ENCODE measurements around the gene IRF2BPL. TPM values are rescaled to one million over a fixed set of nuclear protein-coding genes. Genes with fewer than 3 reads are reported as not detected.

Gene IRF2BPL
- total RNA-seq, 1 experiment from 2014 or later: 51.2 TPM

GRCh38 chr14:77027538-77028383 is 747 bp downstream of the IRF2BPL start:
- DNase-seq (ENCODE audit: low spot score): peak; percentile 80
- TF ChIP-seq CTCF (conservative IDR thresholded peaks at IDR 0.05; ENCODE audit: low read depth, low read length): no peak
- no peak for TF ChIP-seq EZH2 (IDR thresholded peaks at IDR 0.05; ENCODE audit: borderline replicate concordance, low read depth, low read length, poor library complexity, severe bottlenecking)
- Histone ChIP-seq H3K4me1 (ENCODE audit: insufficient read depth, low read length, poor library complexity, severe bottlenecking) (peaks cover 51% of the 10 kb centered on the region), H3K27ac (ENCODE audit: low read depth, low read length, poor library complexity, severe bottlenecking) (peak overlapping the region; percentile 97), H3K27me3 (replicated peaks; ENCODE audit: insufficient read depth, low read depth, low read length, poor library complexity) (no peaks in the 10 kb centered on the region), H3K9me3 (ENCODE audit: low read depth, low read length, poor library complexity, severe bottlenecking) (no peaks in the 10 kb centered on the region), H3K36me3 (ENCODE audit: insufficient read depth, low read length, poor library complexity, severe bottlenecking) (peaks cover 26% of the 10 kb centered on the region), H3K4me3 (ENCODE audit: low read depth, low read length, poor library complexity, severe bottlenecking) (peak overlapping the region; percentile 87)
- ChIA-PET CTCF (interaction anchor here (0.7 kb wide), 1 partner anchor 74 kb away, joined by 10 read pairs; no protein-coding TSS in a partner anchor), POLR2A (ENCODE audit: low non-redundant PET) (interaction anchor here (0.6 kb wide), 1 partner anchor 1004 kb away, joined by 15 read pairs; no protein-coding TSS in a partner anchor)
- BruUV-seq (replicated peaks): TSS peak; percentile 38
- intact Hi-C loops (cut with micrococcal nuclease; ENCODE audit: unreplicated experiment): loop anchor here (1.0 to 5.0 kb wide), 3 partner anchors 13 to 110 kb away; no protein-coding TSS in a partner anchor

GRCh38 chr14:77026930-77027537 is 1.5 kb downstream of the IRF2BPL start:
- no peak for TF ChIP-seq EZH2 (IDR thresholded peaks at IDR 0.05; ENCODE audit: borderline replicate concordance, low read depth, low read length, poor library complexity, severe bottlenecking)
- no peak; the same call in 1 of the 2 replicates for TF ChIP-seq CTCF (conservative IDR thresholded peaks at IDR 0.05; ENCODE audit: low read depth, low read length)
- H3K27me3 ChIP-seq (replicated peaks; ENCODE audit: insufficient read depth, low read depth, low read length, poor library complexity): no peaks in the 10 kb centered on the region
- peaks cover 26% of the 10 kb centered on the region for H3K36me3 ChIP-seq (ENCODE audit: insufficient read depth, low read length, poor library complexity, severe bottlenecking)
- ChIA-PET CTCF (interaction anchor here (0.7 kb wide), 1 partner anchor 73 kb away, joined by 10 read pairs; no protein-coding TSS in a partner anchor), POLR2A (ENCODE audit: low non-redundant PET) (no interaction called here)
- no peaks in the 10 kb centered on the region for H3K9me3 ChIP-seq (ENCODE audit: low read depth, low read length, poor library complexity, severe bottlenecking)
- BruUV-seq (replicated peaks): no TSS peak
- intact Hi-C loops (cut with micrococcal nuclease; ENCODE audit: unreplicated experiment): loop anchor here (5.0 kb wide), 1 partner anchor 110 kb away; no protein-coding TSS in a partner anchor
- peak overlapping the region; percentile 87 for H3K4me3 ChIP-seq (ENCODE audit: low read depth, low read length, poor library complexity, severe bottlenecking)
- H3K27ac ChIP-seq (ENCODE audit: low read depth, low read length, poor library complexity, severe bottlenecking): peak overlapping the region; percentile 97
- peak; percentile 82 for DNase-seq (ENCODE audit: low spot score)
- peaks cover 49% of the 10 kb centered on the region for H3K4me1 ChIP-seq (ENCODE audit: insufficient read depth, low read length, poor library complexity, severe bottlenecking)

GRCh38 chr14:77026166-77026929 is 2.2 kb downstream of the IRF2BPL start:
- CTCF ChIA-PET: interaction anchor here (0.6 kb wide), 1 partner anchor 24 kb away, joined by 3 read pairs; no protein-coding TSS in a partner anchor
- H3K4me1 ChIP-seq (ENCODE audit: insufficient read depth, low read length, poor library complexity, severe bottlenecking): peaks cover 42% of the 10 kb centered on the region
- BruUV-seq (replicated peaks): no TSS peak

More at GRCh38 chr14:77026166-77026929, 2.2 kb downstream of the IRF2BPL start:
- TF ChIP-seq CTCF (conservative IDR thresholded peaks at IDR 0.05; ENCODE audit: low read depth, low read length): no peak
- TF ChIP-seq EZH2 (IDR thresholded peaks at IDR 0.05; ENCODE audit: borderline replicate concordance, low read depth, low read length, poor library complexity, severe bottlenecking): no peak
- Histone ChIP-seq H3K9me3 (ENCODE audit: low read depth, low read length, poor library complexity, severe bottlenecking) (no peaks in the 10 kb centered on the region), H3K4me3 (ENCODE audit: low read depth, low read length, poor library complexity, severe bottlenecking) (peak overlapping the region; percentile 87), H3K36me3 (ENCODE audit: insufficient read depth, low read length, poor library complexity, severe bottlenecking) (peaks cover 26% of the 10 kb centered on the region), H3K27ac (ENCODE audit: low read depth, low read length, poor library complexity, severe bottlenecking) (peak overlapping the region; percentile 97), H3K27me3 (replicated peaks; ENCODE audit: insufficient read depth, low read depth, low read length, poor library complexity) (no peaks in the 10 kb centered on the region)
- intact Hi-C loops (cut with micrococcal nuclease; ENCODE audit: unreplicated experiment): loop anchor here (5.0 kb wide), 1 partner anchor 109 kb away; no protein-coding TSS in a partner anchor
- POLR2A ChIA-PET (ENCODE audit: low non-redundant PET): no interaction called here
- peak; percentile 69 for DNase-seq (ENCODE audit: low spot score)

All from A673 (cell line).